Bronchus fibroblast of lung (primary cell): Measurements from ENCODE around the gene C1orf210. TPM values are rescaled to one million over a fixed set of nuclear protein-coding genes. Genes with fewer than 3 reads are reported as not detected.

Experiments
- total RNA-seq: library from RNA; depleted of rRNA; stranded (reverse); fragments of >200 nt; gene quantifications from 2 replicates; pipeline ENCODE4 v1.2.3, GENCODE V29; 2015

Gene C1orf210
- not detected in 2 replicates for total RNA-seq

DNA sequence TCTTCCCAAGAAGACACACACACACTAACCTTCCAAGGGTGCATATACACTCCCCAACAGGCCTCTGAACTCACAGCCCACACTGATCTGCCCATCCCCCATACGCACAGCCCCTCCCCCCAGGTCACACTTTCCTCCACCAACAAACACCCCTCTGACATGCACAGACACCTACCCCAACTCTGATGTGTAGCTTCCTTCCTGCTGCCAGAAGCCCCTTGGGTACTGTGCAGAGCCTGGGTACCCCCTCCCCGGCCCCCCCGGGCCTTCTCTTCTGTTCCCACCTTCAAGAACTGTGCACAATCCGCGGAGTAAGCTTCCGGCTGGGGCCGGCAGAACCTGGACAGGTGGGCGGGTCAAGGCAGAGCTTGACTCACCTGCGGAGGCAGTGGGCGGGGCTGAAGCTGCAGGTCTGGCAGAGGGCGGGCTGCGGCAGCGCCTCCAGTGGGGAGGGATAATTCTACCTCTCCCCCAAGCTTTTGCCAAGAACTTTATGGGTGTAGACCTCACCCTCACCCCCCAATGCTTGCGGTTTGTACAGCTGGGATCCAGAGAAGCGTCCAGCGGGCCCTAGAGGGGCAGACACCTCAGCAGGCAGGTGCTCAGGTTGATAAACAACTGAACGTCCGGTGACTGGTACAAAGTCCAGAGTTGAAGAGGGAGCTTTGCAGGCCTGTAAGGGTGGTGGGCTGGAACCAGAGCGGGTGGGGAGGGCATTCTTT lies at the start of gene C1orf210:
TSS of gene C1orf210 (minus strand) at position 313 of the 722 bp plus-strand sequence. CDS start 2,311 bp downstream, outside the sequence.

GRCh38 chr1:43300378-43301094 lies 15.2 kb upstream of the C1orf210 start, which contains the start of gene TIE1:
TSS of gene TIE1 (plus strand) at chr1:43300982. CDS start at chr1:43301072, 90 bp downstream.

GRCh38 chr1:43269627-43270375 lies 15.6 kb downstream of the C1orf210 start, which contains the start of gene TMEM125:
TSS of gene TMEM125 (plus strand) at chr1:43269983. CDS start at chr1:43272723, 2,740 bp downstream.

Other genes with a start within 250 kb of the C1orf210 start
- 145 and 149 TPM in 2 replicates for gene EBNA1BP2, start 113.3 kb downstream of the C1orf210 start, total RNA-seq
- gene CFAP57, start 113.3 kb downstream of the C1orf210 start, total RNA-seq = 0.15 TPM in 1 of 2 replicates, not detected in the other
- gene TMEM125, start 15.6 kb downstream of the C1orf210 start, total RNA-seq = not detected in 2 replicates
- 0.34 and 1.2 TPM in 2 replicates for gene TIE1, start 15.4 kb upstream of the C1orf210 start, total RNA-seq
- gene MPL, start 52.2 kb upstream of the C1orf210 start, total RNA-seq = under 0.01 TPM in 1 of 2 replicates, not detected in the other
- 183 and 220 TPM in 2 replicates for gene CDC20, start 73.4 kb upstream of the C1orf210 start, total RNA-seq
- gene ELOVL1, start 82.4 kb upstream of the C1orf210 start, total RNA-seq = 107 and 116 TPM in 2 replicates
- gene MED8, start 104.2 kb upstream of the C1orf210 start, total RNA-seq = 71.8 and 72.6 TPM in 2 replicates
- 9.8 and 12.3 TPM in 2 replicates for gene SZT2, start 104.3 kb upstream of the C1orf210 start, total RNA-seq
- 63.2 and 71.1 TPM in 2 replicates for gene HYI, start 168.3 kb upstream of the C1orf210 start, total RNA-seq
- gene PTPRF, start 245.3 kb upstream of the C1orf210 start, total RNA-seq = 54.3 and 56.8 TPM in 2 replicates